Uterus (tissue), 2 donors: ENCODE data around the gene ESPNL.

Source experiments
- CTCF ChIP-seq, 4 experiments: fragments of 200-600 bp in 2 of 4; fragments of 450-650 bp in 2 of 4; sonication (generic) in 2 of 4; IDR thresholded peaks; one replicate each; pipeline ENCODE4 v1.5.1; 2016 to 2019; ENCODE audit warnings: antibody characterized with exemption in 4 of 4, mild to moderate bottlenecking in 2 of 4, moderate library complexity in 1 of 4
- POLR2A ChIP-seq, 2 donors: fragments of 450-650 bp; IDR thresholded peaks; one replicate each; pipeline ENCODE4 v1.6.1; 2016; ENCODE audit warnings: antibody characterized with exemption in 2 of 2, mild to moderate bottlenecking in 1 of 2, moderate library complexity in 1 of 2

GRCh38 chr2:238176613-238177012 lies 76.5 kb downstream of the ESPNL start:
- TF ChIP-seq CTCF (IDR thresholded peaks at IDR 0.05): no peak
- TF ChIP-seq POLR2A (IDR thresholded peaks at IDR 0.05): no peak
